GM21576 (cell line): ENCODE results near the gene VMP1.

Experiments used
- ATAC-seq: cut with Tn5 transposase; IDR thresholded peaks from one replicate; pipeline ENCODE4 v1.9.1; 2021; ENCODE audit warnings: mild to moderate bottlenecking, moderate library complexity; ENCODE audit not compliant: unreplicated experiment

Gene VMP1

DNA sequence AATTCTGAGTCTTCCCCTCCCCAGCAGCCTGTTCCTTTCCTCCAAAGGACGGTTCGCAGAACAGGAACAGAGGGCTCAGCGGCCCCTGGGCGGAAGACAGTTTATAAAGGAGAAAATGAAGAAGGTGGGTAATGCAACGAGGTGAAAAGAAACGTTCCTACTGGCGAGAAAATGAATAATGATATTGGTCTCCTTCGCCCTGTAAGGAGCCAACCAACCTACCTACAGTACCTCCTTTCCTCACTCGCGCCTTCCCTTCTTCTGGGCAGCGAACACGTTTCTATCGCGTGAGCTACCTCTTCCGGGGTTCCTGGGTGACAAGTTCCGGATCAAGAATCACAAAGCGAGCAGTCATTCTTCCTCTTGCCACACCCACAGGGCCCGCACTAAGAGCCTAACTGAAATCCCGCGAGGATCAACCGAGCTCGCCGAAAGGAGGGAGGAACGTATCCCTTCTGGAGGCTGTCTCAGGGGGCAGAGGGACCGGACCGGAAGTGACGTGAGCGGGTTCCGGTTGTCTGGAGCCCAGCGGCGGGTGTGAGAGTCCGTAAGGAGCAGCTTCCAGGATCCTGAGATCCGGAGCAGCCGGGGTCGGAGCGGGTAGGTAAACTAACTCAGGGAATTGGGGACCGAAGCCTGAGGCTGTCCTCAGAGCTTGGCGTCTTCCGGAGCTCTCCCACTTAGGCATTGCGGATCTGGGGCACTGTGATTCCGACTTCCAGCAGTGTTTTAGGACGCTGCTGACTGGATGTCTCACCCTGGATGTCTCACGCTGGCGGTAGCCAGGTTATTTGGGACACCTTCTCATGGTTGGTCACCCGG is at the start of gene VMP1, which contains the start of gene PTRH2:
VMP1 (plus strand) TSS at position 506 of the 822 bp plus-strand sequence. CDS start 23,793 bp downstream, outside the sequence.
PTRH2 (minus strand) TSS at position 282 of the 822 bp plus-strand sequence. CDS start 9,452 bp downstream, outside the sequence.
- ATAC-seq: peak; percentile 96

DNA sequence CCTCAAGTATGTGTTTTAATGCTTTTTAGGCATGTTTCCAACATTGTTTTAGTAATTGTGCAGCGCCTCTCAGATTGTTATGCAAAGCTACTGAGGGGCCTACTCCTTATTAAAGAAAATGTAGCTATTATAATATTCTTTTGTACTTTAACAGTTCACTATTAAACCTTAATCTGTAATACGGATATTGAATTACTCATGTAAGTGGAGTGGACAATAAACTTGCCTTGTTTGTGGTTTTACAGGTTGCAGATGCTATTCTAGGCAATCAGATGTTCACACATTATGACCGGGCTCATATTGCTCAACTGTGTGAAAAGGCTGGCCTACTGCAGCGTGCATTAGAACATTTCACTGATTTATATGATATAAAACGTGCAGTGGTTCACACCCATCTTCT is 41.2 kb upstream of the VMP1 start:
- no peak for ATAC-seq

DNA sequence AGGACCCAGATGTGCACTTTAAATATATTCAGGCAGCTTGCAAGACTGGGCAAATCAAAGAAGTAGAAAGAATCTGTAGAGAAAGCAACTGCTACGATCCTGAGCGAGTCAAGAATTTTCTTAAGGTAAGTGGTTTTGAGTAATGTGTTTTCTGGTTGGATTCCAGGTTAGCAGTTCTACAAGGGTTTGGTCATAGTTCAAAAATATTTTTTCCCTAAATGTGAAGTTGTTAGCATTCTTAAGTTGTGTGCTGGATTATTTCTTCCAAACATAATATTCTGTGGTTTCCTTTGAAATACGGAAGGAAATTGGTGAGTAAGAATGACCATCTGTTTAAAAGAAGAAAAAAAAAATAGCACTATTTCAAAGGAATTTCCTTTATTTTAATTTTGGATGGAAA is 38.6 kb upstream of the VMP1 start:
- ATAC-seq: no peak

DNA sequence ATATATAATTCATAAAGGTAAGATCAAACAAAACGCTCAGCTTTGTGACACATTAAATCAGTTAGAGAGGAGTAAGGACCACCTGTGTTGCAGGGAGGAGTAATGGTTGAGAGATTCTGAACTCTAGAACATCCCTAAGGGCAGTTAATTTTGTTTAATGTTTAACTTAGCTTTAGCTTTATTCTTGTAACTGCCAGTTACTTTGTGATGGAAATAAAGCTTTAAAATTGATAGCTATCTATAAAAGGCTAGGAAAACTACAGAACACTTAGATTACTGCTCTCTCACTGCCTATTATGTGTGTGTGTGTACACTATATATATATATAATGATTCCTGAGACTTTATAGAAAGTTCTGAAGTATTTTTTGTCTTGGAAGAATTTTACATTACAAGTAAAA is 38.0 kb upstream of the VMP1 start:
- no peak for ATAC-seq

DNA sequence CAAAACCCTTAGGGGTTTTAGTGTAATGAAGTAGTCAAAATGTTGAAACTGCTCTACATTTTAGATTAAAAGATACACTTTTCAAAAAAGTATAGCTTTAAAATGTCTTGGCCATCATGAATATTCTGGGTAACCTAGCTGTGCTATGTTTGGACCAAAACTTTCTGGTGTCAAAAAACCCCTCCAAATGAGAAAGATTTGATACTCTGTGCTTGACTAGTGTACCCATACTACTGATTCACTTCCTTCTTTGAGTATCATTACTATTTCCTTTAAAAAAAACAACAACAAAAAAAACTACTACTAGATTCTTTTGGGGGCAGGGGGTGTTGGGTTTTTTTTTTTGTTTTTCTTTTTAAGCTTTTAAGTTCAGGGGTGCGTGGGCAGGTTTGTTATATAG is 37.5 kb upstream of the VMP1 start:
- no peak for ATAC-seq

DNA sequence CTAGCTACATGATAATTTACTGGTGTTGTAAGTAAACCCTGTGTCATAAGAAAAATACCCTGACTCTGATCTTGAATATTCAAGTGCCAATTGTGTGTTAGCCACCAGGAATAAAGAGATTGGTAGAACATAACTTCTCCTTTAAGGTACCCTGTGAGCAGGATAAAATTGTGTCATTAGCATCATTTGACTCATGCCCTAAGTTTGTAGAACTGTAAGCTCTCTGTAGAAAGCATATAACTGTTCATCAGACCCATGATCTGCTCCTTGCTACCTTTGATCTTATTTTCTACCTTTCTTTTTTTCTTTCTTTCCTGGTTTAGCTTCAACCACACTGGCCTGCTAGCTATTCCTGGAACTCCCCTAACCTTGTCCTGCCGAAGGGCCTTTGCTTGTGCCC is 36.1 kb upstream of the VMP1 start:
- ATAC-seq: no peak

DNA sequence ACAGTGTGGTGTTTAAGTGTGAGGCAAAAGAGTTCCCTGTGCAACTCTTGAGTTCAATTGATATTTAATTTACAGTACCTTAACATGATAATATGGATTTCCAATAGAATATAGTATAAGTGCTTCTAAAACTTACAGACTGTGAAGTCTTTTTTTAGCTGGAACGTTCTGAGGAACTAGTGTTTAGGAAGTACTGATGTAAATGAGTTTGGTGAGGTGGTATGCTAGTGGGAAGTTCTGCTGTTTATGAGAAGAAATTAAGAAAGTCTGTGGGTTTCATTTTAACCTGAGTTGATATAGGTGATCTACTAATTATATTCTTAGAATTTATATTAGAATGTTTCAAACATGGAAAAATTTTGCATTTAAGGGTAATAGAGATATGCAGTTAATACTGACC is 32.2 kb upstream of the VMP1 start:
- no peak for ATAC-seq

DNA sequence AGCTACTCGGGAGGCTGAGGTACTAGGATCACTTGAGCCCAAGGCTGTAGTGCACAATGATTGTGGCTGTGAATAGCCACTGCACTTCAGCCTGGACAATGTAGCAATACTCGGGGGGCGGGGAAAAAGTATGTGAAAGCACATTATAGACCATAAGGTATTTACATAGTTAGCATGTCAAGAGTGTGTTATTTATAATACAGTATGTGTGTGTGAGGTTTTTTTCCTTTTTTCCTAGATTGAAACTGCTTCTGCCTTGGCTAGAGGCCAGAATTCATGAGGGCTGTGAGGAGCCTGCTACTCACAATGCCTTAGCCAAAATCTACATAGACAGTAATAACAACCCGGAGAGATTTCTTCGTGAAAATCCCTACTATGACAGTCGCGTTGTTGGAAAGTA is 30.7 kb upstream of the VMP1 start:
- no peak for ATAC-seq

DNA sequence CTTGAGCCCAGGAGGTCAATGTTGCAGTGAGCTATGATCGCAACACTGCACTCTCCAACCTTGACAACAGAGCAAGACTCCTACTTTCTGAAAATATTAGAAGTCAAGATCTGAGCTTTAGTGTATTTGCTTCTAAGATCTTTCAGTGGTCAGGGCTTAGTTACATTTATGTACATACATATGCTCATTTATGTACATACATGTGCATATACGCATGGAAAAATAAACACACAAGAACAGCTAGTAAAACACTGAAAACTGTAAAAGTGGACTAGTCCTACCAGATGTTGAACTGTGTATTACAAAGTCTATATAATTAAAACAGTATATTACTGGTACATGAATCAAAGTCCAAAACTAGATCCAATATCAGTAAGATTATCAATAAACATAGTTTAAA is 28.5 kb upstream of the VMP1 start:
- ATAC-seq: no peak

DNA sequence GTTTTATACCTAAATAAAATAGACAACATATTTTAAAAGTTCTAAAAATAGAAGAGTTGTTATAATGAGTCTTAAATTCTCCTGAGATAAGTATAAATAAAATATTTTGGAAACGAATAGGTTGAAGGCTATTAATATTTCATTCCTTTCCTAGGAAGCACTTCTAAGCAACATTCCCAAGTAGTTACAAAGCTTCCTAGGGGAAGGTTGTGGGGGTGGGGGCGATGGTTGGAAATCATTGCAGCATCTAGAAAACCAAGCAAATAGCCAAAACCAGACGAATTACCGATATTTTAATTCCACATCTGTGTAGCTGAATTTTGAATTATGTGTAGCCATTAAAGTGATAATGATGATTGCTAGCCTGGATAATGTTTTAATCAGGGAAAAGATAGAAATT is 27.1 kb upstream of the VMP1 start:
- no peak for ATAC-seq

DNA sequence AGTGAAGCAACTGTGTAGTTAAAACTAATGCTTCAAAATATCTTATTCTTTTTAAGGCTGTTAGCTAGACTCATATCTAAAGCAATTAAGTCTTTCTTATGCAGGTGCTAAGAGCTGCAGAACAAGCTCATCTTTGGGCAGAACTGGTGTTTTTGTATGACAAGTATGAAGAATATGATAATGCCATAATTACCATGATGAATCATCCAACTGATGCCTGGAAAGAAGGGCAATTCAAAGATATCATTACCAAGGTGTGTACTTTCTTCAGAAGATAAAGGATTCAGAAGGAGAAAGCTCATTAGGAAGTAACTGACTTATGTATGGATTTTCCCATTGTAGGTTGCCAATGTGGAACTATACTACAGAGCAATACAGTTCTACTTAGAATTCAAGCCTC is 24.2 kb upstream of the VMP1 start:
- no peak for ATAC-seq

DNA sequence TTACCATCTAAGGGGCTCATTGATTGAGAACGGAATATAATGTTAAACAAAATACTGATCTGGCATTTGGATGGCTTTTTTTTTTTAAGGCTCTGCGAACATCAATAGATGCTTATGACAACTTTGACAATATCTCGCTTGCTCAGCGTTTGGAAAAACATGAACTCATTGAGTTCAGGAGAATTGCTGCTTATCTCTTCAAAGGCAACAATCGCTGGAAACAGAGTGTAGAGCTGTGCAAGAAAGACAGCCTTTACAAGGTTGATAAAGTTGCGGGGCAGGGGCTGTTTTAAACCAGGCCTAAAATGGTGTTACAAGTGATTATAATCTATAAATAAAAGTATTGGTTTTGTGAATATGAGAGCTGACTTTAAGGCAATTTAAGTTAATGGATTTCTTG is 22.5 kb upstream of the VMP1 start:
- no peak for ATAC-seq

DNA sequence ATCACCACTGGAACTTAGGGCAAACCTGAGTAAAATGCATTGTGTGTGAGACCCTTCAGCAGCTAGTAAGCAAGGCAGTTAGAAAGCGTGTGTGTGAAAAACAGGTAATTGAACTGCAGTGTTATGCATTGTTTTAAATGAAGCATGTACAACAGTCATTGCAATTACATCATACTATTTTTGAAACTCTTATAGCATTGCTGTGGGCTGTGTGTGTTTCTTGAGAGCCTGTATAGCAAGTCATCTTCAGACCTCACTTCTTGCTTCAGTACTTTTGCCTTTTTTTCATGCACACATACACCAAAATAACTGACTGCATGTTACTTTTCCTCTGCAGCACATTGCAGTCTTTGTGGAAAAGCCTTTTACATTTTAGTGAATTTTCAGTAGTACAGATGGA is 19.4 kb upstream of the VMP1 start:
- ATAC-seq: no peak

DNA sequence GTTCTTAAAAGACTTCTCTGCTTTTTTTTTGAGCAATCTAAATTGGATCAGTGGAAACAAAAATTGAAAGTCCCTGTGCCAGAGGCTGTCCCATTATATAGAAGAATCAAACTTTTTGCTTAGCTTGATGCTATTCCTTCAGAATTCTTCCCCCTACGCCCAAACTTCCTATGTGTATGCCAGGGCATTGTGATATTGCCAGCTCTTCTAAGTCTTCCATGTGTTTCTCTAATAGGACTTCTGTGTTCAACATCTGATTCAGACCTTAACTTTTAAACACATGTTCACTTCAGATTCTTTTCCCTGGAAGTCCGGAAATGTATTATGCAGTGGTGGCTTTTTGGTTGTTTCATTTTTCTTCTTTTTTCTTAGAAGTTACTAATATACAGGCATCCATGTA is 19.0 kb upstream of the VMP1 start:
- no peak for ATAC-seq

DNA sequence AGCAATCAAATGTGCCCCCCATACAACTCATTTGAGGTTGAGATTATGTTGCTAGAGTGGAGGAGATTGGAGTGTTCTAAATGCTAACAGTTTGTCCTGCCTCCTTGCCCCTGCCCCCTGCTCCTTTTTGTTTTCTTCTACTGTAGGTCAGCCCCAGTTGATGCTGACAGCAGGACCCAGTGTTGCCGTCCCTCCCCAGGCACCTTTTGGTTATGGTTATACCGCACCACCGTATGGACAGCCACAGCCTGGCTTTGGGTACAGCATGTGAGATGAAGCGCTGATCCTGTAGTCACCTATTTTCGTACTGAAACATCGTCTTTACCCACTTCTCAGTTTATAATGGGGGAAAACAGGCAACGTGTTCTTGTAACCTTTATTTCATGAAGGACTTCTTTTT is 13.9 kb upstream of the VMP1 start:
- ATAC-seq: no peak

DNA sequence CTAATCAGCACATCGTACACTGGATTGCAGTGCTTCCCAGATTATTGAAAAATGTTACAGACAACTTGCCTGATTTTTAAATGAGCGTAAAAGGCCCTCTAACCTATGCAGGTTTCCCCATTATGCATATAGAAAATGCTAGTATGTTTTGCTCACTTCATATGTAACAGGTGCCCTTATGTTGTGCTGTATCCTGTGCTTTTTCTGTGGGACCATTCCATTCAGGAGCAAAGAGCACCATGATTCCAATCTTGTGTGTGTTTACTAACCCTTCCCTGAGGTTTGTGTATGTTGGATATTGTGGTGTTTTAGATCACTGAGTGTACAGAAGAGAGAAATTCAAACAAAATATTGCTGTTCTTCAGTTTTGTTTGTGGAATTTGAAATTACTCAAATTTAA is 13.1 kb upstream of the VMP1 start:
- ATAC-seq: no peak

DNA sequence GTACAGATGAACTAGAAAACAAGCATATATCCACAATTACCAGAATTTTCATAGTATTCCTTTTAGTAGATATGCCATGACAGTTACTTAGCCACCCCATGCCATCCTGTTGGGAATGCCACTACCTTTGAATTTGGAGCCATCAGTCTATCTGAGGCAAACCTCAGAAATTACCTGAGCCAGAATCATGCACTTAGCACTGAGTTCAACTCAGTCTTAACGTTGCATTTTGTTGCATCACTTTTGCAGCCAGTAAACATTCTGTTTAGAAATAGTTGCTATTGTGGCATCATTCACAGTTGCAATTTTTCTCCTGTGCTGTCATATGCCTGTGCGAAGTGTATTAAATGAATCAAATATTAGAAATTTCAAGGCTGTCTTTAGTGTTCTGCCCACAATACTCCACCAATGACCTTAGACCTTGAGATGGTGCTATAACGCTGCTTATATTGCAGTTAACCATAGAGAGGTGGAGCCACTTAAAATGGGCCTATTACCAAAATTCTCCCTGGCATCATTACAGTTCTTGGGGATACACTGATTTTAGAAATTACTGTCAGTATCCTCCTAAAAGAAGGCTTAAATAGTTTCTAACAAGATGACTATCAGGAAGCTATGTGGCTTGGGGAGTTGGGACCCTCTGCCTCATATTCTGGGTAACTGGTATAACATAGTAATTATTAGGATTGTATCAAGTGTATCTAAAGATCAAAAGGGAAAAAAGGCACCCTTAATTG is 11.3 kb upstream of the VMP1 start:
- ATAC-seq: no peak

DNA sequence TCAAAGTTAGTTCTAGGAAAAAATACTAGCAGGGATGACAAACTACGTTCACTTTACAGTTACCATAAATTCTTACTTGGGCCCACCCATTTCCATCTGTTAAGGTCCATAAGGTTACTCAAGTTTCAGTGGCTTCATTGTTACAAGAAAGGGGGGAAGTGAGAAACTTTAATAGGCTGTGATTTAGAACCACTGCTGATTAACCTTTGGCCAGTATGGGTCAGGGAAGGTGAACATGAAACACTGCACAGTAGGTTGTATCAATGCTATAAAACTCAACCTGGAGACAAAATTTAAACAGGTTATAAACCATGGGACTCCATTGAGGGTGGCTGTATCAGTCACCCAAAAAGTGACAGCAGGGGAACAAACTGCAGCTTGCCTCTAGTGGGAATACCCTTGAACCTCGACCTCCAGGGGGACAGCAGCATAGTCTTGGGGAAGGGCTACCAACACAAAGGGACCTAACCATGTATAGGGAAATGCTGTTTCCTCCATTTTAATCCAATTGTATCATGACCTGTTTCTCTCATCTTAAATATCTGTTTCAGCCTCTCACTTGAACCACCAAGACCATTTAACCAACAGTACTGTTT is 10.7 kb upstream of the VMP1 start:
- ATAC-seq: no peak

DNA sequence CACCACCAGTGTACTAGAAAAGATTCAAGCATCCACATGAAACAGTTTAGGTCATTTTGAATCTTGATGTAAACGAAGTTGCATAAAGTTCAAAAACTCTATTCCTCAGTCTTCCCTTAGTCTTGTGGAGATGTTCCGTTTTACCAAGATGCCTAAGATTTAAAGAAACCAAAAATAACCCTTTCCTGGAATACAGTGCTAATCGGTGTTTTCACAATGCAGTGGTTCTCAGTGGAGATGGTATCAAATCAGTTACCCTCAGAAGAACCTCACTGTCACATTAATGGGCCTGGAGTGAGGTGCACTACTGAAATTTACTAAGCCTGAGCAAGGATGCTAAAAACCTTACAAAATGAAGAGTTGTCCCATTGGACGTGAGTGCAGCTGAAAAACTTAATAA is 9.3 kb upstream of the VMP1 start:
- ATAC-seq: no peak

DNA sequence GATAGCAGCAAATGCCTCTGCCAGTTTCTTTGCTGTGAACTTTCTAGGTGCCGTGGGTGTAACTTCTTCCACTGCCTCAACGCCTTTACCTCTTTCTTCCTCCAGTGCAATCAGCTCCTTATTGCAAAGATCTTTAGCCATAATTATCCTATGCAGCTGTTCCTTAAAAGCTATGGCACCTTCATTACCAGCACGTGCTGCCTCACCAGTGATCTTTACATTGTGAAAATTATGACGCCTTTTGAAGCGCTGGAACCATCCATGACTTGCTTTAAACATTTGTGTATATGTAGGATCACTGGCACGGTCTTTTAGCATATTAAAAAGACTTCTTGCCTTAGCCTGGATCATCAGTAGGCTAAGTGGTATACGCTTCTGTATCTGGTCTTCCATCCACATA is 8.2 kb upstream of the VMP1 start:
- ATAC-seq: no peak

DNA sequence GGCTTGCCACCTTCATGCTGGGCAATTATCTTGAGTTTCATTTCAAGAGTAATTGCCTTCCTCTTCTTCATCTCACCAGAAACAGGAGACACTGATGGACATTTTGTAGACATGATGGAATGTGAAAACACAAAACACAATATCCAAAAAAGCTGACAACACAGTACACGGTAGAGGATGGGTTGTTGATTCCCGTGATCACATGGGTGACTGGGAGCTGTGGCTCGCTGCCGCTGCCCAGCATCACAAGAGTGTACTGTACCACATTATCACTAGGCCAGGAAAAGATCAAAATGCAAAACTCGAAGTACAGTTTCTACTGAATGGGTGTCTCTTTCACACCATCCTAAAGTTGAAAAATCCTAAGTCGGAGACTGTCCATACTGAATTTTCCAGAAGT is 7.7 kb upstream of the VMP1 start:
- ATAC-seq: no peak

DNA sequence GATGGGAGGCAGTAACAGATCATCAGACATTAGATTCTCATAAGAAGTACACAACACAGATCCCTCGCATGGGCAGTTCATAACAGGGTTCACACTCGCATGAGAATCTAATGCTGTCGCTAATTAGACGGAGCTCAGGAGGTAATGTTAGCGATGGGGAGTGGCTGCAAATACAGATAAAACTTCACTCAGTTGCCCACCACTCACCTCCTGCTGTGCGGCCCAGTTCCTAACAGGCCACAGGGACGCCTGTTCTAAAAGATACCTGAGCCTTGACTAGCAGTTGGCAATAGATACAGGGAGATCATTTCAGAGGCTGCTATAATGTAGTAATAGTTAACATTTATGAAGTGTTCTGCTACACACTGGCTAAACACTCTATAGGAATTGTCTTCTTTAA is 5.2 kb upstream of the VMP1 start:
- ATAC-seq: no peak
